ENCODE data around the gene FOXD4L1.
"Not testable (repeated sequence)": the region's sequence is repeated elsewhere in the genome, so short reads cannot be mapped to it uniquely, and the experiment has no call there.

The FOXD4L1 gene

GRCh38 chr2:113527350-113528045, 29.0 kb downstream of the FOXD4L1 start:
- not testable (repeated sequence) for DNase-seq

DNA sequence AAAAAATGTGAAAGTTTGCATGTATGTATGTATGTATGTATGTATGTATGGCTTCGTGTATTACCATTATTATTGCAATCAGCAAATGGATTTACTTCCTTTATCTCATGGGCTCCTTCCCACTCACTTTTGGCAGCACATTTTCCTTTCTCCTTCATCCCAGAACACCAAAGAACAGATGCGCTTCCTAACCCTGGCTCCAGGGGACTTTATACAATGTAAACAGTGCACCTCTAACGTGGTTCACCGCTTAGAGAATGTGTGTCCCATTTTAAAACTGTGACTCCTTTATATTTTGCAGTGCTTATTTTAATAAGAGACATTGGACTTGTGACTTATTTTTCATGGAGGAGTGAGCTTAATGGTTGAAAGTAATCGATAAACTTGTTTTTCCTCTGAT, 29.7 kb downstream of the FOXD4L1 start:
- DNase-seq: not testable (repeated sequence)

DNA sequence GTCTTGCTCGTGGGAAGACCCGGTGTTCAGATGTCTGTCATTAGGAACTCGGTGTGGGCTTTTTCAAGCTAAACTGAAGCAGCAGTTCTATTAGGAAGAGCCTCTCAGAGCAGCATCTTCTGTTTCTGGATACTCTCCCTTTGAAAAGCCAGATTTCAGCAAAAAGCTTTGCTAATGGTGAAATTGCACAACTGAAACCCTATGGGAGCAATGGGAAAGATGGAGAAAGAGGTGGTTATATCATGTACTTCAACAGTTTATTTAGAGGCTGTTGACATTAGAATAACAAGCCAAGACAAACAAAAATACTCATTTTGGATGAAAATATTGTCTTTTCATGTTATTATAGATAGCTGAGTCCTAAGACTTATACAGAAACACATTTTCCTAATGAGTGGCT, 30.4 kb downstream of the FOXD4L1 start:
- DNase-seq: not testable (repeated sequence)

- DNase-seq: not testable (repeated sequence)
Observed at GRCh38 chr2:113532991-113533390, 34.5 kb downstream of the FOXD4L1 start.

GRCh38 chr2:113536573-113536972, 38.1 kb downstream of the FOXD4L1 start:
- DNase-seq: not testable (repeated sequence)

DNA sequence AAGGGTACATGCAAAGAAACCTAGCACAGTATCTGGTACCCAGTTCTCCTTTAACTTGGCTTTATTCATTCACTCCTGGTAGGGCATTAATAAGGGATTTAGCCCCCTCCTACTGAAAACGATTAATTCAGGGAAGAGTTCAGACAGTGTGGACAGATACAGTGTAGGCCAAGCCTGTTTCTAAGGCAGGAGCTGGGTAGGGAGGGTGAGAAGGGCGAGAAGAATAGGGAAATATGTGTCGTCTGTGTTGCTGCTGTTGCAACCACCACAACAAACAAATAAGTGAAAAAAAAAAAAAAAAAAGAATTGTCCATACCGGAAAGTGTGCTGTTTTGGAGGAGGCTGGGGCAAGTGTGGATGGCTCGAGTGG, 42.4 kb downstream of the FOXD4L1 start:
- not testable (repeated sequence) for DNase-seq

- peak; percentile 61 for DNase-seq
Observed at GRCh38 chr2:113541204-113541975, 42.9 kb downstream of the FOXD4L1 start.

- peak; percentile 31 for DNase-seq
Observed at GRCh38 chr2:113541976-113542485, 43.6 kb downstream of the FOXD4L1 start.

GRCh38 chr2:113542529-113542928, 44.1 kb downstream of the FOXD4L1 start:
- DNase-seq: not testable (repeated sequence)
